Body of pancreas (tissue), 4 donors: Measurements from ENCODE around the gene TBRG1.

Source experiments
- POLR2A ChIP-seq, 3 donors: fragments of 450-650 bp; IDR thresholded peaks; one replicate each; pipeline ENCODE4 v1.6.1; 2016; ENCODE audit warnings: antibody characterized with exemption in 3 of 3, mild to moderate bottlenecking in 2 of 3
- TF ChIP-seq, protein P1 (sequence below), 7 experiments: fragments of 450-650 bp in 4 of 7; fragments of 200-600 bp in 3 of 7; sonication (generic) in 3 of 7; IDR thresholded peaks; one replicate each; pipeline ENCODE4 v1.5.1; 2016 to 2019; ENCODE audit warnings: antibody characterized with exemption in 7 of 7

DNA sequence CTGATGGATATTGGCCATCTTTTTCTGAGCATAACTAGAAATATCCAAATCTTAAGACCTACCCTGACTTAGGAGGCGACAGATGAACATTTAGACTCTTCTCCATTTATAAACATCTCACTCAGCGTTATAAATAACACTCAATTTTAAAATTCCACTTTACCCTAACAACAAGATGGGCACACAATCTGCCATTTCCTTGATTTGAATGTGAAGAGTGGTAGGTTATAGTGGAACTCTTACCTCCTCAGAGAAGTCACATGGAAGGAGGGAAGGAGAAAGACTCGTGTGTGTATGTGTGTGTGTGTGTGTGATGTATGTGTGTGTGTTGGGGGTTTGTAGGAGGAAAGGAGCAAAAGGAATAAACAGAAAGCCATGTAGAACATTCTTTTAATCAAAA lies 35.8 kb downstream of the TBRG1 start:
- no peak for TF ChIP-seq POLR2A (IDR thresholded peaks at IDR 0.05)
- TF ChIP-seq, protein P1, sequence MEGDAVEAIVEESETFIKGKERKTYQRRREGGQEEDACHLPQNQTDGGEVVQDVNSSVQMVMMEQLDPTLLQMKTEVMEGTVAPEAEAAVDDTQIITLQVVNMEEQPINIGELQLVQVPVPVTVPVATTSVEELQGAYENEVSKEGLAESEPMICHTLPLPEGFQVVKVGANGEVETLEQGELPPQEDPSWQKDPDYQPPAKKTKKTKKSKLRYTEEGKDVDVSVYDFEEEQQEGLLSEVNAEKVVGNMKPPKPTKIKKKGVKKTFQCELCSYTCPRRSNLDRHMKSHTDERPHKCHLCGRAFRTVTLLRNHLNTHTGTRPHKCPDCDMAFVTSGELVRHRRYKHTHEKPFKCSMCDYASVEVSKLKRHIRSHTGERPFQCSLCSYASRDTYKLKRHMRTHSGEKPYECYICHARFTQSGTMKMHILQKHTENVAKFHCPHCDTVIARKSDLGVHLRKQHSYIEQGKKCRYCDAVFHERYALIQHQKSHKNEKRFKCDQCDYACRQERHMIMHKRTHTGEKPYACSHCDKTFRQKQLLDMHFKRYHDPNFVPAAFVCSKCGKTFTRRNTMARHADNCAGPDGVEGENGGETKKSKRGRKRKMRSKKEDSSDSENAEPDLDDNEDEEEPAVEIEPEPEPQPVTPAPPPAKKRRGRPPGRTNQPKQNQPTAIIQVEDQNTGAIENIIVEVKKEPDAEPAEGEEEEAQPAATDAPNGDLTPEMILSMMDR (IDR thresholded peaks at IDR 0.05): no peak
